CD4-positive, CD25-positive, alpha-beta regulatory T cell (primary cell): ENCODE measurements around the gene CAMKK2. TPM values are rescaled to one million over a fixed set of nuclear protein-coding genes. Genes with fewer than 3 reads are reported as not detected.
"Not testable (repeated sequence)": the region's sequence is repeated elsewhere in the genome, so short reads cannot be mapped to it uniquely, and the experiment has no call there.

ENCODE experiments used
- ATAC-seq, 2 donors: fragments of 150-1000 bp; cut with Tn5 transposase; one replicate each; pipeline ENCODE4 v1.10.0; 2021; ENCODE audit warnings: low read depth in 2 of 2, moderate number of reproducible peaks in 2 of 2, moderate library complexity in 1 of 2
- DNase-seq, 3 donors: peaks; one replicate each; pipeline versions ENCODE4 v3.0.0 to v3.0.0-alpha.2; 2012 to 2022; ENCODE audit warnings: mixed read lengths in 1 of 3
- H3K27ac ChIP-seq: one replicate; pipeline ENCODE4 v1.7.0; 2013; ENCODE audit warnings: mild to moderate bottlenecking, low read length; ENCODE audit not compliant: insufficient read depth, poor library complexity, severe bottlenecking
- H3K27me3 ChIP-seq: one replicate; pipeline ENCODE4 v1.7.0; 2013; ENCODE audit warnings: low read length; ENCODE audit not compliant: control insufficient read depth, insufficient read depth
- H3K36me3 ChIP-seq: one replicate; pipeline ENCODE4 v1.7.0; 2013; ENCODE audit warnings: mild to moderate bottlenecking, low read length, moderate library complexity; ENCODE audit not compliant: control insufficient read depth, insufficient read depth
- H3K4me1 ChIP-seq: 2 replicates; pipeline ENCODE4 v1.7.0; 2013; ENCODE audit warnings: mild to moderate bottlenecking, low read length; ENCODE audit not compliant: insufficient read depth, control insufficient read depth, poor library complexity, severe bottlenecking
- H3K4me3 ChIP-seq: one replicate; pipeline ENCODE4 v1.7.0; 2013; ENCODE audit warnings: low read depth, mild to moderate bottlenecking, low read length, moderate library complexity
- H3K9me3 ChIP-seq, 2 experiments: 1 replicate in 1 of 2; 2 replicates in 1 of 2; pipeline ENCODE4 v1.7.0; 2013; ENCODE audit warnings: low read length in 2 of 2, mild to moderate bottlenecking in 1 of 2, moderate library complexity in 1 of 2; ENCODE audit not compliant: control insufficient read depth in 2 of 2
- H3K27ac Mint-ChIP-seq, 3 donors: one replicate each; pipeline ENCODE4 v1.8.0; 2020 to 2022; ENCODE audit warnings: mild to moderate bottlenecking in 3 of 3, mixed read lengths in 3 of 3, moderate library complexity in 2 of 3
- H3K27me3 Mint-ChIP-seq: one replicate; pipeline ENCODE4 v1.8.0; 2022; ENCODE audit warnings: mild to moderate bottlenecking, mixed read lengths
- H3K36me3 Mint-ChIP-seq: one replicate; pipeline ENCODE4 v1.8.0; 2020; ENCODE audit warnings: mixed read lengths
- H3K4me1 Mint-ChIP-seq, 4 donors: one replicate each; pipeline ENCODE4 v1.8.0; 2020 to 2022; ENCODE audit warnings: mixed read lengths in 4 of 4, mild to moderate bottlenecking in 1 of 4
- H3K4me3 Mint-ChIP-seq, 4 donors: one replicate each; pipeline ENCODE4 v1.8.0; 2020 to 2022; ENCODE audit warnings: mild to moderate bottlenecking in 4 of 4, mixed read lengths in 4 of 4, moderate library complexity in 3 of 4
- H3K9me3 Mint-ChIP-seq, 7 donors: one replicate each; pipeline ENCODE4 v1.8.0; 2020 to 2022; ENCODE audit warnings: mixed read lengths in 7 of 7, mild to moderate bottlenecking in 3 of 7, moderate library complexity in 2 of 7
- polyA plus RNA-seq, 4 donors: library from polyadenylated mRNA; unstranded; fragments of 300-500 nt; fragmentation: Illumina TruSeq; gene quantifications; one replicate each; pipeline ENCODE4 v1.2.3, GENCODE V29; 2021
- total RNA-seq: library from RNA; stranded (reverse); gene quantifications from one replicate; pipeline ENCODE4 v1.2.3, GENCODE V29; 2022

Gene CAMKK2
- total and polyA plus RNA-seq, 5 donors from 2014 or later, result 9.6 to 15.2 (median 12.1) TPM

DNA sequence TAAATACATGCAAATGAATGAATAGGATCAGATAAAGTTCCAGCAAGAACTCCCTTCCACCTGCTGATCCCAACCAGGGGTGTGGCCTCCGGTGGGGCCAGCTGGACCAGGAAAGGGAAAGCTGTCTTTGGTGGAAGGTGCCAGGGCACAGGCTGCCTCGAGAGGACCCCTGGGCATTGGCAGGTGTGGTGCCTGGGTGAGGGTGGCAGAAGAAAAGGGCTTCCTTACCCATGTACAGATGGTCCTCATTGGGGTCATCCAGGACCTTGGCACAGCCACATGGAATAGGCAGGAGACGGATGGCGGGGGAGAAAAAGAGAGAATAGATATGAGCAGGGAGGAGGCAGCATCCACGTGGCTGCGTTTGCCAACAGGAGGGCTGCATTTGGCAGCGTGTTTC is 36.4 kb downstream of the CAMKK2 start:
- peaks cover 39% of the 10 kb centered on the region for H3K36me3 Mint-ChIP-seq
- Histone ChIP-seq H3K27ac (no peak overlapping the region), H3K36me3 (peaks cover 15% of the 10 kb centered on the region), H3K4me3 (no peak overlapping the region), H3K9me3 (no peaks in the 10 kb centered on the region), H3K4me1 (no peaks in the 10 kb centered on the region), H3K27me3 (no peaks in the 10 kb centered on the region)
- H3K9me3 Mint-ChIP-seq, result no peaks in the 10 kb centered on the region
- no peak for DNase-seq
- H3K27me3 Mint-ChIP-seq, result no peaks in the 10 kb centered on the region
- no peak for ATAC-seq
- H3K4me3 Mint-ChIP-seq, result no peak overlapping the region
- peaks cover 0 to 5% (median 0%) of the 10 kb centered on the region in 4 donors for H3K4me1 Mint-ChIP-seq
- peak overlapping the region in 2 of 3 donors; percentile 69 to 76 for H3K27ac Mint-ChIP-seq

- no peaks in the 10 kb centered on the region for H3K9me3 Mint-ChIP-seq
- no peaks in the 10 kb centered on the region for H3K27me3 Mint-ChIP-seq
- DNase-seq (no peak), ATAC-seq (no peak)
- Histone ChIP-seq H3K4me3 (no peak overlapping the region), H3K36me3 (peaks cover 21% of the 10 kb centered on the region), H3K27ac (no peak overlapping the region), H3K4me1 (no peaks in the 10 kb centered on the region), H3K9me3 (no peaks in the 10 kb centered on the region), H3K27me3 (no peaks in the 10 kb centered on the region)
- H3K36me3 Mint-ChIP-seq, result peaks cover 44% of the 10 kb centered on the region
- H3K4me1 Mint-ChIP-seq, result peaks cover 0 to 5% (median 0%) of the 10 kb centered on the region in 4 donors
- H3K27ac Mint-ChIP-seq, result no peak overlapping the region
- H3K4me3 Mint-ChIP-seq, result no peak overlapping the region
Measured at GRCh38 chr12:121259074-121259473, 37.4 kb downstream of the CAMKK2 start.

DNA sequence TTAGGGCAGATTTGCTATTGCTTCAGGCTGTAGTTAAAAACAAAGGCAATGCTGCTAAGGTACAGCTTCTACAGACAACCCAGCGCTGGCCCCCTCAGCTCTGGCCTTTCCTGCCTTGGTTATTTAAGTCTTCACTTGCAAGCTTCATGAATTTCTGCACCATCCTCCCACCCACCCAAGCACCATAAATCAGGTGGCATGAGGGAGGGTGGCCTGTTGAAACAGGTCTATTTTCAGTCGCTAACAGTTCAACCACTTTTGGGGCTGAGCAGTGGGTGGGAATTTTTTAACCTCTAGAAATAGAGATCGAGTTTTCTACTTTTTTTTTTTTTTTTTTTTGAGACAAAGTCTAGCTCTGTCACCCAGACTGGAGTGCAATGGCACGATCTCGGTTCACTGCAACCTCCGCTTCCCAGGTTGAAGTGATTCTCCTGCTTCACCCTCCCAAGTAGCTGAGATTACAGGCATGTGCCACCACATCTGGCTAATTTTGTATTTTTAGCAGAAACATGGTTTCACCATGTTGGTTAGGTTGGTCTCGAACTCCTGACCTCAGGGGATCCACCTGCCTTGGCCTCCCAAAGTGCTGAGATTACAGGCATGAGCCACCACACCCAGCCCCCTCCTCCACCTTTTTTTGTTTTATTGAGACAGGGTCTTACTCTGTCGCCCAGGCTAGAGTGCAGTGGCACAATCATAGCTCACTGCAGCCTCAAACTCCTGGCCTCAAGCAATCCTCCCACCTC is 38.6 kb downstream of the CAMKK2 start:
- not testable (repeated sequence) for H3K4me3 Mint-ChIP-seq, H3K27me3 ChIP-seq, H3K4me1 ChIP-seq, DNase-seq, H3K27ac Mint-ChIP-seq, H3K9me3 ChIP-seq, H3K4me1 Mint-ChIP-seq, H3K4me3 ChIP-seq, H3K27ac ChIP-seq, H3K27me3 Mint-ChIP-seq, ATAC-seq, H3K9me3 Mint-ChIP-seq
- H3K36me3 ChIP-seq, result peaks cover 30% of the 10 kb centered on the region
- peaks cover 52% of the 10 kb centered on the region for H3K36me3 Mint-ChIP-seq

GRCh38 chr12:121255433-121255832 is 41.1 kb downstream of the CAMKK2 start:
- no peaks in the 10 kb centered on the region for H3K9me3 ChIP-seq
- H3K36me3 ChIP-seq, result peaks cover 25% of the 10 kb centered on the region
- H3K4me1 ChIP-seq, result no peaks in the 10 kb centered on the region
- peaks cover 53% of the 10 kb centered on the region for H3K36me3 Mint-ChIP-seq
- H3K4me3 Mint-ChIP-seq, result no peak overlapping the region
- peak overlapping the region in 2 of 3 donors; percentile 52 to 62 for H3K27ac Mint-ChIP-seq
- no peak for DNase-seq
- no peaks in the 10 kb centered on the region for H3K27me3 Mint-ChIP-seq
- no peak for ATAC-seq
- H3K27ac ChIP-seq, result no peak overlapping the region
- no peaks in the 10 kb centered on the region for H3K27me3 ChIP-seq
- no peaks in the 10 kb centered on the region for H3K9me3 Mint-ChIP-seq
- peaks cover 0 to 5% (median 1%) of the 10 kb centered on the region in 4 donors for H3K4me1 Mint-ChIP-seq
- H3K4me3 ChIP-seq, result no peak overlapping the region

DNA sequence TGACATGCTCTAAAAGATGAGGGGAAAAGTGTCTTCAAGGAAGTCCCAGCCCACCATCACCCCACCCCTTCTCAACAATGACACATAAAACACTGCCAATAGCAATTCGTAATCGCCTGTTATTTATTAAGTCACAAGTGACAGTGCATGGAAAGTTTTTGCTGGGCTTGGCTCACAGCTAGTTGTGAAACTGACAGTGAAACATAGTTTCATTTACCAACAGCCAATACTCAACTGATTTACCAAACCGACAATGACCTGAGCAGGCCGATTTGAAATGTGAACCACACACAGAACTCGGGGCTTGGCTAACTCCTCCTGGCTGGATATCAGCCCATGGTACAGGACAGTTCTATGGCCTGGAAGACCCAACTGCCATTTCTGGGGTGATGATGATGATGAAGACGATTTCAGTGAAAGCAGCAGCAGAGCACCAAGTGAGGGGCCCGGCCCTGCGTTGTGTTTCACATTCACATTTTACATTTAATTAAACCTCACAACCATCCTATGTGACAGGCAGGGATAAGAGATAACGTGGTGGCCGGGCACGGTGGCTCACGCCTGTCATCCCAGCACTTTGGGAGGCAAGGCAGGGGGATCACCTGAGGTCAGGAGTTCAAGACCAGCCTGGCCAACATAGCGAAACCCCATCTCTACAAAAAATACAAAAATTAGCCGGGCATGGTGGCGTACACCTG is 42.7 kb downstream of the CAMKK2 start:
- no peak overlapping the region for H3K27ac Mint-ChIP-seq

GRCh38 chr12:121252712-121253345 is 43.7 kb downstream of the CAMKK2 start:
- Mint-ChIP-seq H3K9me3 (no peaks in the 10 kb centered on the region), H3K27ac (no peak overlapping the region), H3K4me3 (no peak overlapping the region), H3K4me1 (peaks cover 0 to 5% (median 1%) of the 10 kb centered on the region in 4 donors), H3K36me3 (peaks cover 45% of the 10 kb centered on the region), H3K27me3 (no peaks in the 10 kb centered on the region)
- H3K27ac ChIP-seq, result no peak overlapping the region
- ATAC-seq, result no peak
- no peaks in the 10 kb centered on the region for H3K4me1 ChIP-seq
- peaks cover 36% of the 10 kb centered on the region for H3K36me3 ChIP-seq
- H3K9me3 ChIP-seq, result no peaks in the 10 kb centered on the region
- no peak for DNase-seq
- H3K4me3 ChIP-seq, result no peak overlapping the region
- no peaks in the 10 kb centered on the region for H3K27me3 ChIP-seq

More for the DNA sequence above, 42.7 kb downstream of the CAMKK2 start:
- no peak for ATAC-seq
- Mint-ChIP-seq H3K4me3 (no peak overlapping the region), H3K27me3 (no peaks in the 10 kb centered on the region), H3K36me3 (peaks cover 50% of the 10 kb centered on the region), H3K9me3 (no peaks in the 10 kb centered on the region), H3K4me1 (peaks cover 0 to 5% (median 1%) of the 10 kb centered on the region in 4 donors)
- Histone ChIP-seq H3K27me3 (no peaks in the 10 kb centered on the region), H3K36me3 (peaks cover 36% of the 10 kb centered on the region), H3K9me3 (no peaks in the 10 kb centered on the region), H3K4me3 (no peak overlapping the region), H3K27ac (no peak overlapping the region), H3K4me1 (no peaks in the 10 kb centered on the region)
- DNase-seq, result no peak

GRCh38 chr12:121251838-121252237 is 44.7 kb downstream of the CAMKK2 start:
- no peaks in the 10 kb centered on the region for H3K9me3 ChIP-seq
- Mint-ChIP-seq H3K4me3 (no peak overlapping the region), H3K9me3 (no peaks in the 10 kb centered on the region), H3K27ac (no peak overlapping the region), H3K27me3 (no peaks in the 10 kb centered on the region), H3K4me1 (peaks cover 0 to 5% (median 1%) of the 10 kb centered on the region in 4 donors), H3K36me3 (peaks cover 44% of the 10 kb centered on the region)
- no peaks in the 10 kb centered on the region for H3K4me1 ChIP-seq
- no peak overlapping the region for H3K27ac ChIP-seq
- ATAC-seq, result no peak
- H3K4me3 ChIP-seq, result no peak overlapping the region
- H3K27me3 ChIP-seq, result no peaks in the 10 kb centered on the region
- peaks cover 36% of the 10 kb centered on the region for H3K36me3 ChIP-seq
- no peak for DNase-seq
